ENCODE results near the gene TAMALIN.

TAMALIN gene

GRCh38 chr12:51985154-51985835, 21.5 kb upstream of the TAMALIN start:
- no peak for DNase-seq

GRCh38 chr12:51986834-51987233, 19.9 kb upstream of the TAMALIN start:
- no peak for DNase-seq

GRCh38 chr12:51992246-51992645, 14.5 kb upstream of the TAMALIN start:
- no peak for DNase-seq

GRCh38 chr12:51994539-51994820, 12.3 kb upstream of the TAMALIN start:
- no peak for DNase-seq

- DNase-seq = no peak
Observed at GRCh38 chr12:51994959-51995358, 11.8 kb upstream of the TAMALIN start.

GRCh38 chr12:51997136-51997535, 9.6 kb upstream of the TAMALIN start:
- DNase-seq = no peak

- no peak for DNase-seq
Observed at GRCh38 chr12:52003016-52003550, 3.7 kb upstream of the TAMALIN start.

GRCh38 chr12:52003591-52003990, 3.2 kb upstream of the TAMALIN start:
- DNase-seq = no peak

GRCh38 chr12:52004042-52004648, 2.6 kb upstream of the TAMALIN start:
- peak; percentile 20 for DNase-seq

- no peak for DNase-seq
Observed at GRCh38 chr12:52005218-52005902, 1.4 kb upstream of the TAMALIN start.

- DNase-seq = no peak
Observed at GRCh38 chr12:52005903-52006703, 643 bp upstream of the TAMALIN start.

- no peak for DNase-seq
Observed at GRCh38 chr12:52007158-52007921, 594 bp downstream of the TAMALIN start.

GRCh38 chr12:52007982-52008510, 1.3 kb downstream of the TAMALIN start:
- no peak for DNase-seq

- DNase-seq = no peak
Observed at GRCh38 chr12:52009081-52009751, 2.5 kb downstream of the TAMALIN start.

GRCh38 chr12:52010152-52010622, 3.4 kb downstream of the TAMALIN start:
- no peak for DNase-seq

- DNase-seq = peak; percentile 66
Observed at GRCh38 chr12:52010692-52011601, 4.2 kb downstream of the TAMALIN start.

- no peak for DNase-seq
Observed at GRCh38 chr12:52011602-52012214, 5.0 kb downstream of the TAMALIN start.

GRCh38 chr12:52013626-52014310, 7.0 kb downstream of the TAMALIN start:
- no peak for DNase-seq
